HFFc6 (cell line): ENCODE data around the gene HGF. TPM values are rescaled to one million over a fixed set of nuclear protein-coding genes. Genes with fewer than 3 reads are reported as not detected.

Source experiments
- DNase-seq: peaks from one replicate; pipeline ENCODE4 v3.0.0-alpha.2; 2018
- H3K27ac Mint-ChIP-seq: 2 replicates; pipeline ENCODE4 v1.8.0; 2020; ENCODE audit warnings: mild to moderate bottlenecking, mixed read lengths
- H3K27me3 Mint-ChIP-seq: 2 replicates; pipeline ENCODE4 v1.8.0; 2021; ENCODE audit warnings: mild to moderate bottlenecking, moderate library complexity, mixed read lengths; ENCODE audit not compliant: insufficient read depth
- H3K36me3 Mint-ChIP-seq: 2 replicates; pipeline ENCODE4 v1.8.0; 2021; ENCODE audit warnings: low read depth, mixed read lengths
- H3K4me1 Mint-ChIP-seq: 2 replicates; pipeline ENCODE4 v1.8.0; 2020; ENCODE audit warnings: low read depth, mixed read lengths
- H3K4me3 Mint-ChIP-seq: 2 replicates; pipeline ENCODE4 v1.8.0; 2020; ENCODE audit warnings: mild to moderate bottlenecking, moderate library complexity, mixed read lengths
- H3K9me3 Mint-ChIP-seq: 2 replicates; pipeline ENCODE4 v1.8.0; 2020; ENCODE audit warnings: mild to moderate bottlenecking, mixed read lengths
- total RNA-seq, 6 experiments: library from RNA; stranded (reverse); fragmentation: NEBNext Ultra II Directional; extraction: Animal tissue kit (Norgen Biotek cat#: 25700); gene quantifications; 2 replicates in 1 of 6; 3 replicates in 5 of 6; pipeline ENCODE4 v1.2.3, GENCODE V29; 2021
- TF ChIP-seq, protein P1 (sequence below): fragments of 200-600 bp; sonication (generic); IDR thresholded peaks from 2 replicates; pipeline ENCODE4 v1.5.0; 2021; ENCODE audit warnings: antibody characterized with exemption, mild to moderate bottlenecking

Gene HGF
- total RNA-seq, 6 experiments from 2014 or later, result 0.78 to 5.6 (median 4.5) TPM

DNA sequence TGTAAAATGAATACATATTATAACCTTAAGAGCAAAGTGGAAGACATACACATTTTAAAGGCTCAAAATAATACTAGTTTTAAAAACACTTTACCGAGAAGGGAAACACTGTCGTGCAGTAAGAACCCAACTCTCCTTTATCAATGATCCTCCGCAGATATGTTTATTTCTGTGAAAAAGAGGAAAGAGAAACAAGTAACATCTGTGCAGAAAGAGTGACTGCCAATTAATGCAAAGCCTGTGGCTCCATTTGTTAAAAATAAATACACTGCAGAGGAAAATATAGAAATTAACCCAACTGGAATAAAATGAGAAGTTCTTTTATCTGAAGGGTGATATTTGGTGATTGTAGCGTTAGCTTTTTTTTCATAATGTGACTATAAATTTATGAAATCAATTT is 62.7 kb downstream of the HGF start:
- TF ChIP-seq, protein P1, sequence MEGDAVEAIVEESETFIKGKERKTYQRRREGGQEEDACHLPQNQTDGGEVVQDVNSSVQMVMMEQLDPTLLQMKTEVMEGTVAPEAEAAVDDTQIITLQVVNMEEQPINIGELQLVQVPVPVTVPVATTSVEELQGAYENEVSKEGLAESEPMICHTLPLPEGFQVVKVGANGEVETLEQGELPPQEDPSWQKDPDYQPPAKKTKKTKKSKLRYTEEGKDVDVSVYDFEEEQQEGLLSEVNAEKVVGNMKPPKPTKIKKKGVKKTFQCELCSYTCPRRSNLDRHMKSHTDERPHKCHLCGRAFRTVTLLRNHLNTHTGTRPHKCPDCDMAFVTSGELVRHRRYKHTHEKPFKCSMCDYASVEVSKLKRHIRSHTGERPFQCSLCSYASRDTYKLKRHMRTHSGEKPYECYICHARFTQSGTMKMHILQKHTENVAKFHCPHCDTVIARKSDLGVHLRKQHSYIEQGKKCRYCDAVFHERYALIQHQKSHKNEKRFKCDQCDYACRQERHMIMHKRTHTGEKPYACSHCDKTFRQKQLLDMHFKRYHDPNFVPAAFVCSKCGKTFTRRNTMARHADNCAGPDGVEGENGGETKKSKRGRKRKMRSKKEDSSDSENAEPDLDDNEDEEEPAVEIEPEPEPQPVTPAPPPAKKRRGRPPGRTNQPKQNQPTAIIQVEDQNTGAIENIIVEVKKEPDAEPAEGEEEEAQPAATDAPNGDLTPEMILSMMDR, result no peak
- Mint-ChIP-seq H3K4me1 (peaks cover 14% of the 10 kb centered on the region), H3K4me3 (no peak overlapping the region), H3K27me3 (no peaks in the 10 kb centered on the region), H3K36me3 (no peaks in the 10 kb centered on the region), H3K9me3 (no peaks in the 10 kb centered on the region), H3K27ac (no peak overlapping the region)
- no peak for DNase-seq

DNA sequence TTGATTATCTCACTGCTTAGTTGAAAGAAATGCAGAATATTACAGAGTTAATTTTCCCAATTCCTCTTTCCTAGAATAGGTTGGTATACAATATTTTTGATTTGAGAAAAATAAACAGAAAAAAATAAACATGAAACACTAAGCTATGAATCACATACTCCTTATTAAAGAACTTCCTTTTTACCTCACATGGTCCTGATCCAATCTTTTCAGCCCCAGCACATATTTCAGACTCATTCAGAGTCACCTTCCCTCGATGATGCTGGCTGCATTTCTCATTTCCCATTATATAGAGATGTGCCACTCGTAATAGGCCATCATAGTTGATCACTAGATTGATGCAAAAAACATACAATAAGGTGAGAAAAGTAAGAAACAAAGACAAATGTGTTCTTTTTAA is 64.6 kb downstream of the HGF start:
- Mint-ChIP-seq H3K27me3 (no peaks in the 10 kb centered on the region), H3K27ac (no peak overlapping the region), H3K9me3 (no peaks in the 10 kb centered on the region), H3K4me1 (peaks cover 14% of the 10 kb centered on the region), H3K4me3 (no peak overlapping the region), H3K36me3 (no peaks in the 10 kb centered on the region)
- DNase-seq, result no peak
- TF ChIP-seq, protein P1, result no peak

DNA sequence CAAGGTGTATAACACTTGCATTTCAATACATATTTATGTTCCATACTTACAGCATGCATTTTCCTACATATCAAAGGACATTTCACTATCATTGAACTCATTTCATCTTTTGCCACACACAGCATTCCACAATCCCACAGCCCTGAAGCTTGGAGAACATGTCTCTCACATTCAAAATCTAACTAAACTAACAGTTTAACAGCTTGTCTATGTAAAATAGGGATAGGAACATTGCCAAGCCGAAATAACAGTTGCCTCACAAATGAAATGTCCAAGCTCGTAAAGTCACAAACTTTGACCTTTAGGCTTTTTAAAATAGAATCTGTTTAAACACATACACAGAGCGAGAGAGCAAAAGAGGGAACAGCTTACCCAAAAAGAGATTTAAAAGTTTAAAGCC is 65.3 kb downstream of the HGF start:
- no peak overlapping the region; the same call in 1 of the 2 replicates for H3K27ac Mint-ChIP-seq
- no peak for DNase-seq

DNA sequence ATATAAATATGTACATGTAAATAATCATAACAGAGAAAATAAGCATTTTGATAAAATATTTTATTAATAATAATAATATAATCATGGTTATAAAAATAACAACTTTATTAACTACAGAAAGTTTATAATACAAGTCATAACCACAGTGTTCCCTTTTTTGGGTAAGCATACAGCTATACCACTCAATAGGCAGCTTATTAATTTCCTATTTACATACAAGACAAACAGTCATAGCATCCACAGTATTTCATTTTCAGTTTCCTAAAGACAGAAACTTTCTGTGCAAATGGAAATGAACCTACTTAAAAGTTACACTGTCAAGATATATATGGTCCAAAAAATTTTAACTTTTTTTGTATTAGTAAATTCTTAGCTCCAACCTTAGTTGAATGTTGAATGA is 70.9 kb downstream of the HGF start:
- no peaks in the 10 kb centered on the region for H3K9me3 Mint-ChIP-seq

More for the DNA sequence above, 65.3 kb downstream of the HGF start:
- Mint-ChIP-seq H3K27me3 (no peaks in the 10 kb centered on the region), H3K36me3 (no peaks in the 10 kb centered on the region), H3K4me3 (no peak overlapping the region), H3K9me3 (no peaks in the 10 kb centered on the region), H3K4me1 (peaks cover 14% of the 10 kb centered on the region)
- TF ChIP-seq, protein P1, result no peak

DNA sequence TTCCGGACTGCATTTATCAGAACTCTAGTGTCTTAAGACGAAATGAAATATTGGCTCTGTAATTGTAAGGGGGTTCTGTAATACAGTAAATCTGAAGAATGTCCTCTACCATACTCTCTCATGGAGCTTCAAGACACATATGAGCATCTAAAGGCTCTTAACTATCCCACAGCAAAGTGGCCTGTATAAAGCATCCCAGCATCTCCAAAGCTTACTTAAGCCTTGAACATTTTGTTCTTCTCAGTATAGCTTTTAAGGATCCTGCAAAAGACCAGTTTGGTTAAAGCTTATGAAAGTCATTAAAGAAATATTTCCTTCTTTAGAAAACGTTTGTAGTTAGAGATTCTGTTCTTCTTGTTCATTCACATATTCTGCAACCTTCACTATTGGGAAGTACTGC is 75.1 kb downstream of the HGF start:
- Mint-ChIP-seq H3K27ac (0 out of 2 replicates have a peak overlapping the region, but pooled peaks have one; percentile 12), H3K4me3 (no peak overlapping the region), H3K27me3 (no peaks in the 10 kb centered on the region), H3K4me1 (peaks cover 55% of the 10 kb centered on the region), H3K9me3 (no peaks in the 10 kb centered on the region), H3K36me3 (no peaks in the 10 kb centered on the region)
- no peak for DNase-seq
- TF ChIP-seq, protein P1, result no peak

More for the DNA sequence above, 70.9 kb downstream of the HGF start:
- TF ChIP-seq, protein P1, result no peak
- Mint-ChIP-seq H3K27ac (no peak overlapping the region), H3K4me1 (peaks cover 15% of the 10 kb centered on the region), H3K36me3 (no peaks in the 10 kb centered on the region), H3K4me3 (no peak overlapping the region), H3K27me3 (no peaks in the 10 kb centered on the region)
- no peak for DNase-seq

DNA sequence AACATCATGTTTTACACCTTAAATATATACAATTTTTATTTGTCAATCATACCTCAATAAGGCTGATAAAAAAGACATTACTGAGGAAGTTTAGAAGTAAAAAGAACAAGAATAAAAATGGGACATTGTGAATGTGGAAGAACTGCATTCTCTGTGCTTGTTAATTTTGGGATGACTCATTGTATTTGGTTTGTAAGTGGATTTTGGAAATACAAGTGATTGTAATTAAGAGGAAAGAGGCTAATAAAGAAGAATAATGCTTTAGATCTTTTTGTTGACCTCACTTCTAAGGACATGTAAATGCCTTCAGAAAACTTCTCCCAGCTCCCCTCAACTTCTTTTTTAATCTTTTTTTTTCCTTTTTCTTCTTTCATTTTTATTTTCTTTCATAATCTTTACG is 76.0 kb downstream of the HGF start:
- no peak overlapping the region for H3K4me3 Mint-ChIP-seq
- TF ChIP-seq, protein P1, result no peak
- no peaks in the 10 kb centered on the region; the same call in 1 of the 2 replicates for H3K36me3 Mint-ChIP-seq
- DNase-seq, result no peak
- no peaks in the 10 kb centered on the region for H3K27me3 Mint-ChIP-seq
- no peaks in the 10 kb centered on the region for H3K9me3 Mint-ChIP-seq
- H3K27ac Mint-ChIP-seq, result 0 out of 2 replicates have a peak overlapping the region, but pooled peaks have one; percentile 1
- peaks cover 55% of the 10 kb centered on the region for H3K4me1 Mint-ChIP-seq
